IMR-90 (cell line): ENCODE measurements around the gene S1PR3. TPM values are rescaled to one million over a fixed set of nuclear protein-coding genes. Genes with fewer than 3 reads are reported as not detected.

Experiments used
- polyA plus RNA-seq, 3 experiments: library from polyadenylated mRNA; depleted of rRNA; stranded (reverse); fragments of >200 nt; gene quantifications; 2 replicates each; pipeline ENCODE4 v1.2.3, GENCODE V29; 2012; ENCODE audit warnings: low replicate concordance in 1 of 3
- total RNA-seq: library from RNA; depleted of rRNA; stranded (reverse); fragments of >200 nt; gene quantifications from 2 replicates; pipeline ENCODE4 v1.2.3, GENCODE V29; 2012; rRNA removed

Gene S1PR3
- total and polyA plus RNA-seq, 2 of the 4 experiments (the other 2 are of a cell fraction): 28.4 to 28.7 TPM

Other genes with a start within 250 kb of the S1PR3 start
- gene SHC3, start 187.3 kb downstream of the S1PR3 start, total RNA-seq: 13.3 and 13.9 TPM in 2 replicates
- gene SHC3, start 187.3 kb downstream of the S1PR3 start, polyA plus RNA-seq (2012; rRNA removed): 4.5 and 5.9 TPM in 2 replicates